Adipocyte (in vitro differentiated cells): ENCODE results near the gene RRP15.

Experiments
- DNase-seq: peaks from one replicate; pipeline ENCODE4 v3.0.0-alpha.2; 2015; ENCODE audit warnings: low read depth
- H3K27me3 ChIP-seq: replicated peaks from 2 replicates; pipeline ENCODE4 v1.7.0; 2013; ENCODE audit warnings: mild to moderate bottlenecking, low read length, moderate library complexity; ENCODE audit not compliant: control insufficient read depth, insufficient read depth
- H3K36me3 ChIP-seq: 2 replicates; pipeline ENCODE4 v1.7.0; 2013; ENCODE audit warnings: low read length, mild to moderate bottlenecking, moderate library complexity; ENCODE audit not compliant: control insufficient read depth, insufficient read depth, severe bottlenecking
- H3K4me1 ChIP-seq: 2 replicates; pipeline ENCODE4 v1.7.0; 2013; ENCODE audit warnings: mild to moderate bottlenecking, low read length, moderate library complexity; ENCODE audit not compliant: control insufficient read depth, insufficient read depth
- H3K4me3 ChIP-seq: 2 replicates; pipeline ENCODE4 v1.7.0; 2013; ENCODE audit warnings: mild to moderate bottlenecking, low read length, moderate library complexity
- H3K9ac ChIP-seq: 2 replicates; pipeline ENCODE4 v1.7.0; 2013; ENCODE audit warnings: mild to moderate bottlenecking, low read length, moderate library complexity
- H3K9me3 ChIP-seq: 2 replicates; pipeline ENCODE4 v1.7.0; 2013; ENCODE audit warnings: mild to moderate bottlenecking, low read length, moderate library complexity; ENCODE audit not compliant: control insufficient read depth

The RRP15 gene

GRCh38 chr1:218297461-218297860 is 12.4 kb downstream of the RRP15 start:
- Histone ChIP-seq H3K4me1 (peaks cover 12% of the 10 kb centered on the region), H3K36me3 (peaks cover 8% of the 10 kb centered on the region), H3K9ac (no peak overlapping the region), H3K9me3 (no peaks in the 10 kb centered on the region), H3K27me3 (no peaks in the 10 kb centered on the region), H3K4me3 (no peak overlapping the region)
- no peak for DNase-seq

DNA sequence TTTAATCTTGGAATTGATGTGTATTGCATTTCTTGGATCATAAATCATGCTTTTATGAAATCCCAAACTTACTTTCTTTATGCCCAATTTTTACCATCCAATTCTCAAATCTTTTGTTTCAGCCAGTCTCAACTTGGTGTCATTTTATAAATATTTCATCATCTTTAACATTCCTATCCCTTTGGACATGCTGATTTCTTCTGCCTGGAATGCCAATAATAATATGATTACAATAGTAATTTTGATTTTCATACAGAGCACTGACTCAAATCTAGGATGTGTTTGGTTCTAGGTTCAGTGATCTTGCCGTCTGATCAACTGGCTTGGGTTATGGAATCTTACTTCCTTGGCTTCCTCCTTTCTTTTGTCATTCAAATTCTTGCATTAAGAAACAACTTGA is 12.8 kb downstream of the RRP15 start:
- no peak overlapping the region for H3K4me3 ChIP-seq

GRCh38 chr1:218298398-218298797 is 13.3 kb downstream of the RRP15 start:
- Histone ChIP-seq H3K27me3 (no peaks in the 10 kb centered on the region), H3K9ac (no peak overlapping the region), H3K4me3 (no peak overlapping the region), H3K4me1 (peaks cover 12% of the 10 kb centered on the region), H3K9me3 (no peaks in the 10 kb centered on the region), H3K36me3 (peaks cover 8% of the 10 kb centered on the region)
- no peak for DNase-seq

More for the DNA sequence above, 12.8 kb downstream of the RRP15 start:
- peaks cover 12% of the 10 kb centered on the region for H3K4me1 ChIP-seq
- peak; percentile 43 for DNase-seq
- no peaks in the 10 kb centered on the region for H3K9me3 ChIP-seq
- no peaks in the 10 kb centered on the region for H3K27me3 ChIP-seq
- H3K36me3 ChIP-seq = peaks cover 8% of the 10 kb centered on the region
- H3K9ac ChIP-seq = no peak overlapping the region

DNA sequence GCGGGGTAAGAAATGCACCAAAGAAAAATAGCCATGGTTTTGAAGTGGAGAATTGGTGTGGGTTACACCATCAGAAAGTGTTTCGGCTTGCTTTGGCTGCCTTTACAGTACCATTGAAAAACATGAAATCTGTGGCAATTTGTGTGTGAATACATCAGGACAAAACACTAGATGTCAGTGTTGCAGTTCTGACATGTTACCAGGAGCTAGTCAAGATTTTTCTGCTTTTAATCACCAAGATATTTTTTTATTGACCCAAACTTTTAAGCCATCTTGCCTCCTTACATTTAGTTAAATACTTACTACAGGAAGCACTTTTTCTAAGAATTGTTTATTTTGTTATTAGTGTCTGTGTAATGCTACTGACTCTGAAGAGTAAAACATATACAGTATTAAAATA is 14.3 kb downstream of the RRP15 start:
- Histone ChIP-seq H3K27me3 (no peaks in the 10 kb centered on the region), H3K4me3 (no peak overlapping the region), H3K36me3 (peaks cover 5% of the 10 kb centered on the region), H3K9ac (no peak overlapping the region), H3K4me1 (peaks cover 12% of the 10 kb centered on the region), H3K9me3 (no peaks in the 10 kb centered on the region)
- peak; percentile 84 for DNase-seq

DNA sequence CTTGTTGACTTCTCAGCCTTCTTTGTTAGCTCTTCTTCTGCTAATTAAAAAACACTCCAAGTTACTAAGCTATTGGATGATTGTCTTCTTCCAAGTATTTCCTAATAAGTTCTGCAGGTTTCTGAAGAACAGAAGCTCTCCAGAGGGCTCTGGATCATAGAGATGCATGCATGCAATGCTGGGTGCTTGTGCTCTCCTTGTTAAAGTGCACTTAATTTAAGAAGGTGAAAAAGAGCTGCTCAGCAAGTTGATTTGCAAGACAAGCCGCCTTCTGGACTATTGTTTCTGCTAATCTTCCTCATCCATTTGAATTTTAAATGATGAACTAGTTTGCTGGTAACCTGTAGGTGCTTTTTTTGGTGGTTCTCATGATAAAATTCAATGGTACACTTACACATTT is 16.1 kb downstream of the RRP15 start:
- H3K9me3 ChIP-seq = no peaks in the 10 kb centered on the region
- H3K4me3 ChIP-seq = no peak overlapping the region
- H3K9ac ChIP-seq = no peak overlapping the region
- H3K27me3 ChIP-seq = no peaks in the 10 kb centered on the region
- H3K36me3 ChIP-seq = peaks cover 9% of the 10 kb centered on the region
- DNase-seq = no peak
- peaks cover 12% of the 10 kb centered on the region for H3K4me1 ChIP-seq

DNA sequence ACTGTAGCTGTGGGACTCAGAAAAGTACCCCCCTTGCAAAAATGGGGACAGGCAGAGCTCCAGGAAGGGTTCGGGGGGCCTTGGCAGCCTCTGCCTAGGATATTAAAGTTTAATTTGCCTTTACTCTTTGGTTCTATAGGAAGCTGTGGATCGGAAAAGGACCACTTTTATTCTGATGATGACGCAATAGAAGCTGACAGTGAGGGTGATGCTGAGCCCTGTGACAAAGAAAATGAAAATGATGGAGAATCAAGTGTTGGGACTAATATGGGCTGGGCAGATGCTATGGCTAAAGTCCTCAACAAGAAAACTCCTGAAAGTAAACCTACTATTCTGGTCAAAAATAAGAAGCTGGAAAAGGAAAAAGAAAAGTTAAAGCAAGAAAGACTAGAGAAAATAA is 17.1 kb downstream of the RRP15 start:
- Histone ChIP-seq H3K9me3 (no peaks in the 10 kb centered on the region), H3K4me1 (peaks cover 12% of the 10 kb centered on the region), H3K9ac (no peak overlapping the region), H3K4me3 (no peak overlapping the region), H3K27me3 (no peaks in the 10 kb centered on the region), H3K36me3 (peaks cover 11% of the 10 kb centered on the region)
- no peak for DNase-seq

GRCh38 chr1:218303176-218303879 is 18.2 kb downstream of the RRP15 start:
- Histone ChIP-seq H3K27me3 (no peaks in the 10 kb centered on the region), H3K9me3 (no peaks in the 10 kb centered on the region), H3K4me1 (peaks cover 2% of the 10 kb centered on the region), H3K4me3 (no peak overlapping the region), H3K9ac (no peak overlapping the region), H3K36me3 (peaks cover 14% of the 10 kb centered on the region)
- DNase-seq = no peak

- Histone ChIP-seq H3K4me3 (no peak overlapping the region), H3K36me3 (peaks cover 19% of the 10 kb centered on the region)
- no peak for DNase-seq
These were observed 19.4 kb downstream of the RRP15 start for GRCh38 chr1:218304281-218305039.

DNA sequence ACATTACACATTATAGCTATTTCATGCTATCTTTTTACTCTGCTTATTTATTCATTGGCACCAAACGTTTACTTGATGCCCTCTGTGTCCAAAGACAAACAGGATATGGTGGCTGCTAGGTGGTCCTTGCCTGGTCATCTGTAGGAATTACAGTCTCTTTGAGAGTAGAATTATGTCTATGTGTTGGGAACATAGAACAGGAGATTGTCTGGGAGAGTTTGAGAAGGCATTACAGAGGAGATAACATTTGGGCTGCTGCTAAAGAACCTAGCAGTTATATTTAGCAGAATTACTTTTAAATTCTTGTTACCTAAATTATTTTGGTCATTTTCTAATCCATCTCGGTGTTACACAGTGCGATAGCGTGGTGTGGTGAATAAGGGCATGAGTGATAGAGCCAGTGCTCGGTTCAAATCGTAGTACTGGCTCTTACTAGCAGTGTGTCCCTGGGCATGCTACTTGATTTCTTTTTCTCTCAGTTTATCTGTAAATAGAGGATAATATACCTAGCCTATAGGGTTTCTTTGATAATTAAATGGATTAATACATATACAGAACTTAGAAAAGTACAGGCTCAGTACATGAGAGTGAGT is 20.5 kb downstream of the RRP15 start:
- H3K36me3 ChIP-seq = peaks cover 19% of the 10 kb centered on the region
- H3K27me3 ChIP-seq = no peaks in the 10 kb centered on the region
- H3K9me3 ChIP-seq = no peaks in the 10 kb centered on the region
- no peak overlapping the region for H3K4me3 ChIP-seq
- no peaks in the 10 kb centered on the region for H3K4me1 ChIP-seq
- no peak for DNase-seq
- H3K9ac ChIP-seq = no peak overlapping the region

More at GRCh38 chr1:218304281-218305039, 19.4 kb downstream of the RRP15 start:
- no peaks in the 10 kb centered on the region for H3K9me3 ChIP-seq
- H3K4me1 ChIP-seq = no peaks in the 10 kb centered on the region
- H3K9ac ChIP-seq = no peak overlapping the region
- H3K27me3 ChIP-seq = no peaks in the 10 kb centered on the region

DNA sequence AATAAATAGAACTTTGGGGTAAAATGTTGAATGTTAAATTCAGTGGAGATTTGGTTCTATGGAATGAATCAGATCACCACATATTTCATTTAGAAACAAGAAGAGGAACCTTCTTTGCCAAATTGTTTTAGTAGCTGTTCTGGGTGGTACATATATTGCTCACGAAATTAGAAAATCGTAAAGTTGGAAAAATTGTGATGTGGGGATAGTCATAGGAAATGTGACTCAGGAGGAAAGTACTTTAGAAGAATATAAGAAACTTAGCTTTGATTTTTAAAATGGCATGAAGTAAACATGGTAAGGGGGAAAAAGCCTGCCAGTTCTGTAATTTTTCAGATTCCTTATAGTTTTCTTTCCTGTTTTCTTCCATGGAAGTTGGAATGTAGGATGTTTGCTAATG is 27.4 kb downstream of the RRP15 start:
- no peak overlapping the region for H3K4me3 ChIP-seq
- DNase-seq = no peak
- H3K9me3 ChIP-seq = peaks cover 4% of the 10 kb centered on the region
- no peaks in the 10 kb centered on the region for H3K4me1 ChIP-seq
- H3K9ac ChIP-seq = no peak overlapping the region
- H3K36me3 ChIP-seq = peaks cover 7% of the 10 kb centered on the region
- H3K27me3 ChIP-seq = no peaks in the 10 kb centered on the region

DNA sequence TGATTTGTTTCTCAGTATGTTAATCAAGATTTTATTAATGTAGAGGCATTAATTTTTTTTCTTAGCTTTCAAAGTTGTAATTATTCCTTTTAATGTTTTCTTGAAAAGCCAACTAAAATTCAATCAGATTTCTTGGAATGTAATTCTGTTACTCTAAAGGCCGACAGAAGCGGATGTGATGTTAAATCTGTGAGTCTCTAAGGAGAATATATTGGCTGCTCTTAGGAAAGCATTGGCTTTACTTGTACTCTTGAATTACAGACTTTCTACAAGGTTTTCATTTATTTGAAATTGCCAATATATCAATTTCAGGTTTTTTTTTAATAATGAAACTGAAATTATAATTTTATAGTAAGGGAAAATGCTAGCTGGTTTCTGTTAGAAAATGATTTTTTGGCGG is 29.2 kb downstream of the RRP15 start:
- Histone ChIP-seq H3K9me3 (peaks cover 4% of the 10 kb centered on the region), H3K4me3 (no peak overlapping the region), H3K4me1 (no peaks in the 10 kb centered on the region), H3K36me3 (no peaks in the 10 kb centered on the region), H3K27me3 (no peaks in the 10 kb centered on the region), H3K9ac (no peak overlapping the region)
- DNase-seq = no peak
